Muscle layer of duodenum (tissue), 2 donors: ENCODE data around the gene PPP1R36.
A peak's percentile ranks its signal among the peaks of the same experiment; 100 is the strongest.
"Not testable (repeated sequence)": the region's sequence is repeated elsewhere in the genome, so short reads cannot be mapped to it uniquely, and the experiment has no call there.

Experiments
- H3K27ac ChIP-seq: one replicate; pipeline ENCODE4 v1.7.0; 2013; ENCODE audit warnings: mild to moderate bottlenecking, low read length
- H3K27me3 ChIP-seq: one replicate; pipeline ENCODE4 v1.7.0; 2013; ENCODE audit warnings: low read depth, mild to moderate bottlenecking, control low read depth, low read length
- H3K36me3 ChIP-seq, 2 donors: one replicate each; pipeline ENCODE4 v1.7.0; 2013; ENCODE audit warnings: low read length in 2 of 2, control low read depth in 1 of 2, mild to moderate bottlenecking in 1 of 2; ENCODE audit not compliant: insufficient read depth in 2 of 2, control insufficient read depth in 1 of 2
- H3K4me1 ChIP-seq, 2 donors: one replicate each; pipeline ENCODE4 v1.7.0; 2013; ENCODE audit warnings: low read length in 2 of 2, mild to moderate bottlenecking in 2 of 2, control low read depth in 1 of 2, moderate library complexity in 1 of 2; ENCODE audit not compliant: insufficient read depth in 2 of 2, control insufficient read depth in 1 of 2
- H3K4me3 ChIP-seq, 2 donors: one replicate each; pipeline ENCODE4 v1.7.0; 2013; ENCODE audit warnings: low read length in 2 of 2, low read depth in 1 of 2, mild to moderate bottlenecking in 1 of 2
- H3K9me3 ChIP-seq, 2 donors: one replicate each; pipeline ENCODE4 v1.7.0; 2013; ENCODE audit warnings: low read length in 2 of 2, control low read depth in 1 of 2, mild to moderate bottlenecking in 1 of 2; ENCODE audit not compliant: control insufficient read depth in 1 of 2
- donor health status: healthy.

The PPP1R36 gene

GRCh38 chr14:64604001-64604400, 54.2 kb downstream of the PPP1R36 start:
- Histone ChIP-seq H3K4me1 (no peaks in the 10 kb centered on the region), H3K36me3 (no peaks in the 10 kb centered on the region), H3K9me3 (no peaks in the 10 kb centered on the region), H3K4me3 (no peak overlapping the region), H3K27ac (no peak overlapping the region), H3K27me3 (no peaks in the 10 kb centered on the region)

GRCh38 chr14:64604881-64605280, 55.1 kb downstream of the PPP1R36 start:
- H3K9me3 ChIP-seq, result no peaks in the 10 kb centered on the region
- no peaks in the 10 kb centered on the region for H3K4me1 ChIP-seq
- no peak overlapping the region for H3K4me3 ChIP-seq
- no peaks in the 10 kb centered on the region for H3K27me3 ChIP-seq
- no peaks in the 10 kb centered on the region for H3K36me3 ChIP-seq
- H3K27ac ChIP-seq, result no peak overlapping the region

- no peak overlapping the region for H3K4me3 ChIP-seq
- H3K27ac ChIP-seq, result no peak overlapping the region
- no peaks in the 10 kb centered on the region for H3K27me3 ChIP-seq
- H3K36me3 ChIP-seq, result no peaks in the 10 kb centered on the region
- H3K9me3 ChIP-seq, result no peaks in the 10 kb centered on the region
- H3K4me1 ChIP-seq, result no peaks in the 10 kb centered on the region
These were observed 56.3 kb downstream of the PPP1R36 start for GRCh38 chr14:64605926-64606685.

- Histone ChIP-seq H3K36me3 (no peaks in the 10 kb centered on the region), H3K4me1 (no peaks in the 10 kb centered on the region), H3K27ac (peak overlapping the region; percentile 73)
These were observed 60.4 kb downstream of the PPP1R36 start for GRCh38 chr14:64610049-64610746.

GRCh38 chr14:64611358-64612020, 61.7 kb downstream of the PPP1R36 start:
- H3K27ac ChIP-seq, result peak overlapping the region; percentile 73

More at GRCh38 chr14:64610049-64610746, 60.4 kb downstream of the PPP1R36 start:
- H3K9me3 ChIP-seq, result no peaks in the 10 kb centered on the region
- no peaks in the 10 kb centered on the region for H3K27me3 ChIP-seq
- H3K4me3 ChIP-seq, result no peak overlapping the region

GRCh38 chr14:64612021-64612380, 62.2 kb downstream of the PPP1R36 start:
- no peaks in the 10 kb centered on the region for H3K36me3 ChIP-seq
- H3K9me3 ChIP-seq, result no peaks in the 10 kb centered on the region
- no peaks in the 10 kb centered on the region for H3K4me1 ChIP-seq
- no peak overlapping the region for H3K4me3 ChIP-seq
- no peaks in the 10 kb centered on the region for H3K27me3 ChIP-seq
- peak overlapping the region; percentile 73 for H3K27ac ChIP-seq

More at GRCh38 chr14:64611358-64612020, 61.7 kb downstream of the PPP1R36 start:
- Histone ChIP-seq H3K4me3 (no peak overlapping the region), H3K27me3 (no peaks in the 10 kb centered on the region), H3K9me3 (no peaks in the 10 kb centered on the region), H3K36me3 (no peaks in the 10 kb centered on the region), H3K4me1 (no peaks in the 10 kb centered on the region)

GRCh38 chr14:64612971-64613666, 63.4 kb downstream of the PPP1R36 start:
- H3K36me3 ChIP-seq, result no peaks in the 10 kb centered on the region
- H3K4me3 ChIP-seq, result no peak overlapping the region
- H3K27ac ChIP-seq, result peak overlapping the region; percentile 73
- H3K9me3 ChIP-seq, result no peaks in the 10 kb centered on the region
- H3K27me3 ChIP-seq, result no peaks in the 10 kb centered on the region
- no peaks in the 10 kb centered on the region for H3K4me1 ChIP-seq

GRCh38 chr14:64614166-64614565, 64.4 kb downstream of the PPP1R36 start:
- Histone ChIP-seq H3K27ac (peak overlapping the region; percentile 12), H3K4me1 (no peaks in the 10 kb centered on the region), H3K36me3 (no peaks in the 10 kb centered on the region), H3K27me3 (no peaks in the 10 kb centered on the region), H3K9me3 (no peaks in the 10 kb centered on the region), H3K4me3 (no peak overlapping the region)

- Histone ChIP-seq H3K36me3 (no peaks in the 10 kb centered on the region), H3K9me3 (no peaks in the 10 kb centered on the region), H3K27me3 (no peaks in the 10 kb centered on the region), H3K4me1 (no peaks in the 10 kb centered on the region), H3K4me3 (no peak overlapping the region), H3K27ac (no peak overlapping the region)
These were observed 65.1 kb downstream of the PPP1R36 start for GRCh38 chr14:64614805-64615391.

- H3K4me1 ChIP-seq, H3K9me3 ChIP-seq, H3K27me3 ChIP-seq, H3K27ac ChIP-seq, H3K4me3 ChIP-seq, H3K36me3 ChIP-seq: not testable (repeated sequence)
These were observed 68.2 kb downstream of the PPP1R36 start for GRCh38 chr14:64617872-64618408.
